Subcutaneous abdominal adipose tissue (tissue), 5 donors: ENCODE results near the gene TBC1D16.

ENCODE experiments used
- H3K27ac ChIP-seq: one replicate; pipeline ENCODE4 v1.7.0; 2013; ENCODE audit warnings: low read depth, mild to moderate bottlenecking, inconsistent platforms, low read length, moderate library complexity
- H3K27me3 ChIP-seq, 5 donors: one replicate each; pipeline ENCODE4 v1.7.0; 2013; ENCODE audit warnings: low read length in 5 of 5, inconsistent platforms in 1 of 5; ENCODE audit not compliant: control insufficient read depth in 5 of 5, insufficient read depth in 4 of 5
- H3K36me3 ChIP-seq, 5 donors: one replicate each; pipeline ENCODE4 v1.7.0; 2013; ENCODE audit warnings: low read length in 5 of 5; ENCODE audit not compliant: control insufficient read depth in 5 of 5, insufficient read depth in 5 of 5
- H3K4me1 ChIP-seq, 5 donors: one replicate each; pipeline ENCODE4 v1.7.0; 2013; ENCODE audit warnings: low read length in 5 of 5, mild to moderate bottlenecking in 3 of 5, moderate library complexity in 1 of 5; ENCODE audit not compliant: control insufficient read depth in 5 of 5, insufficient read depth in 5 of 5
- H3K4me3 ChIP-seq, 5 donors: one replicate each; pipeline ENCODE4 v1.7.0; 2013; ENCODE audit warnings: low read length in 5 of 5, low read depth in 1 of 5
- H3K9ac ChIP-seq, 5 donors: one replicate each; pipeline ENCODE4 v1.7.0; 2013; ENCODE audit warnings: low read length in 5 of 5, mild to moderate bottlenecking in 4 of 5, moderate library complexity in 3 of 5
- H3K9me3 ChIP-seq, 5 donors: one replicate each; pipeline ENCODE4 v1.7.0; 2013; ENCODE audit warnings: low read length in 5 of 5; ENCODE audit not compliant: control insufficient read depth in 5 of 5
- donor health status: healthy.
- donor health status: healthy.
- donor health status: healthy.
- donor health status: healthy.
- donor health status: healthy.

Gene TBC1D16

GRCh38 chr17:79935197-79935885, 100.3 kb downstream of the TBC1D16 start:
- Histone ChIP-seq H3K4me1 (peaks cover 2 to 62% (median 56%) of the 10 kb centered on the region in 5 donors), H3K4me3 (no peak overlapping the region), H3K9ac (no peak overlapping the region), H3K27ac (no peak overlapping the region), H3K36me3 (peaks cover 0 to 16% (median 13%) of the 10 kb centered on the region in 5 donors), H3K27me3 (peaks cover 0 to 19% (median 9%) of the 10 kb centered on the region in 5 donors), H3K9me3 (no peaks in the 10 kb centered on the region)

DNA sequence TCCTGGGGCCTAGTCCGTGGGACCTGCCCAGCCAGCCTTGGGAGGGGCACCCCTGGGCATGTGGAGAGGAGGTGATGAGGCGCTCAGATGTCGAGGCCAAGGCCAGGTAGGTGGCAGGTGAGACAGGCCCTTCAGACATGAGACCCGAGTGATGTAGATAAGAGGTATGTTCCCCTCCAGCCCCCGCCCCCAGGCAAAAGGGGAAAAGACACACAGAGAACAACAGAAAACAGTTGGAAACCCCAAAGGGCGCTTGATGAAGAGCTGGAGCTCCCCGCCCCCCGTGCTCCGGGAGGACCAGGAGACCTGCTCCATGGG, 101.1 kb downstream of the TBC1D16 start:
- Histone ChIP-seq H3K4me1 (peaks cover 2 to 62% (median 59%) of the 10 kb centered on the region in 5 donors), H3K27ac (no peak overlapping the region), H3K27me3 (peaks cover under 1 to 22% (median 11%) of the 10 kb centered on the region in 5 donors), H3K9me3 (no peaks in the 10 kb centered on the region), H3K9ac (no peak overlapping the region), H3K4me3 (no peak overlapping the region), H3K36me3 (peaks cover 0 to 9% (median 5%) of the 10 kb centered on the region in 5 donors)

DNA sequence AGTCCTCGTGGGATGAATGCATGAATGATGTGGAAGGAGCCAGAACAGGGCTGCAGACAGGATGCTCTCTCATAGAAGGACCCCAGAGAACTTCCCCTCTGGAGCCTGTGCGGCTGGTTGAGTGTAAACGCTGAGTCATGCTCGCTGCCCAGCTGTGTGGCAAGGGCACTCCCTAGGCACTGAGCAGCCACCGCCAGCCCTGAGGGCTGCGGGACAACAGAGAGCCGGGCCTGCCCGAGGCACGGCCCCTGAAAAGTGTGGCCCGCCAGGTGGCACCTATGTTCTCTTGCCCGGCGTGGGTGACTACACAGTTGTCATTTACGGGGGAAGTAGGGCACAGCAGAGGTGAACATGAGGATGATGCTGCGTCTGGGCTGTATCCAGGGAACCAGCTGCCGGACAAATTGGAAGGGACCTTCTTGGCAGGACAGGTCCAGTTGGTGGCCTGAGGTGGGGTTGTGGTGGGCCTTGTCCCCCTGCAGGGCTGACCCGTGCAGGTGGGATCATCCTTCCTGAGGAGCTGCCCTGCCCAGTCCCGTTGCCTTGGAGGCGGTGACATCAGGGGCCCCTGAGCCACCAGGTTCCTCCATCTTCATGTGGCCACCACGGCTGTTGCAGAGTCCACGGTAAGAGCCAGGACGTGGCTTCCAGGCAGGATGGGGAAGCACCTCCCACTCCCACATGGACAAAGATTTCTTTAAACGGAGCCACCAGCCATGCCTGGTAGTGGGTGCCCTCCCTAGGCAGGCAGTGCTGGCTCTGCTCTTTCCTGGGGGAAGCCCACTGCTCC, 101.6 kb downstream of the TBC1D16 start:
- peaks cover 0 to 5% (median 0%) of the 10 kb centered on the region in 5 donors for H3K36me3 ChIP-seq
- H3K9me3 ChIP-seq: no peaks in the 10 kb centered on the region
- H3K4me3 ChIP-seq: no peak overlapping the region
- no peak overlapping the region for H3K27ac ChIP-seq
- H3K9ac ChIP-seq: no peak overlapping the region
- peaks cover 6 to 28% (median 17%) of the 10 kb centered on the region in 5 donors for H3K27me3 ChIP-seq
- H3K4me1 ChIP-seq: peaks cover 2 to 58% (median 53%) of the 10 kb centered on the region in 5 donors

DNA sequence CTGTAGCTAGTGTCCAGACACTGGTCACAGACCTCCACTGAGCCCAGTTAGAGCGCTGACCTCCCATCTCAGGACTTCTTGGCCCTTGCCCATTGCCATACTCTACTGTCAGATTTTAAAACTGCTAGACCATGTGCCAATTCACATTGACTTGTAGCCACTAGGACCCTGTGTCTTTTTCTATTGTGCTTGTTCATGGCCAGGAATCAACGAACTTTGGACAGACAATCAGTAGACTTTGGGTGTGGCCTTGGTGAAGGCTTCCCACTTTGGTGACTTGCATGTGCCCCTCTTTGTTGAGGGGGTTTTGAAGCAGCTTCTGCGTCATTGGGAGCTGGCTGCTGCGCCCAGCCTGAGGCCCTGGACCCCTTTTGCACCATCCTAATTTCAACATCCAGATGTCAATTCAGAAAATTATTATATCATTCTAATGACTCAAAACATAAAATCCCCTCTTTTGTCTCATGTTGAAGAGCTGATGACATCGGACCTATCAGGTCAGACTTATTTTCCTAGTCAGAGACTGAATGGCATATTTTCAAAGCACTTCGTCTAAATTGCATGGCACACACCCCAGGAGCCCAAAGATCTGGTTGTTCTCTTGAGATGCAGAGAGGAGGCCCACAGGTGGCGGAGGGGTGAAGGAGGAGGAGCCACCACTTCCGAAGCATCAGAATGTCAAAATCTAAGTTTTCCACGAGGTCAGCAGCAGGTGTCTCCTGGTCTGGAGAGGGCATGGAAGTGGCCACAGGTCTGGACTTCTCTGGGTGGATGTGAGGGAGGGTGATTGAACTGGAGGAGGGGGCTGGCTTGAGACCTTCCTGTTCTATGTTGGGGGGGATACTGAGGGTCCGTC, 103.0 kb downstream of the TBC1D16 start:
- Histone ChIP-seq H3K9me3 (no peaks in the 10 kb centered on the region), H3K36me3 (no peaks in the 10 kb centered on the region), H3K9ac (no peak overlapping the region), H3K27ac (no peak overlapping the region), H3K4me3 (no peak overlapping the region), H3K27me3 (peaks cover 17 to 41% (median 30%) of the 10 kb centered on the region in 5 donors), H3K4me1 (peaks cover 0 to 44% (median 39%) of the 10 kb centered on the region in 5 donors)

- Histone ChIP-seq H3K4me3 (no peak overlapping the region), H3K9ac (no peak overlapping the region), H3K27me3 (peaks cover 21 to 48% (median 37%) of the 10 kb centered on the region in 5 donors), H3K9me3 (no peaks in the 10 kb centered on the region), H3K4me1 (peaks cover 0 to 36% (median 31%) of the 10 kb centered on the region in 5 donors), H3K36me3 (no peaks in the 10 kb centered on the region), H3K27ac (no peak overlapping the region)
Measured at GRCh38 chr17:79931817-79932309, 103.8 kb downstream of the TBC1D16 start.

DNA sequence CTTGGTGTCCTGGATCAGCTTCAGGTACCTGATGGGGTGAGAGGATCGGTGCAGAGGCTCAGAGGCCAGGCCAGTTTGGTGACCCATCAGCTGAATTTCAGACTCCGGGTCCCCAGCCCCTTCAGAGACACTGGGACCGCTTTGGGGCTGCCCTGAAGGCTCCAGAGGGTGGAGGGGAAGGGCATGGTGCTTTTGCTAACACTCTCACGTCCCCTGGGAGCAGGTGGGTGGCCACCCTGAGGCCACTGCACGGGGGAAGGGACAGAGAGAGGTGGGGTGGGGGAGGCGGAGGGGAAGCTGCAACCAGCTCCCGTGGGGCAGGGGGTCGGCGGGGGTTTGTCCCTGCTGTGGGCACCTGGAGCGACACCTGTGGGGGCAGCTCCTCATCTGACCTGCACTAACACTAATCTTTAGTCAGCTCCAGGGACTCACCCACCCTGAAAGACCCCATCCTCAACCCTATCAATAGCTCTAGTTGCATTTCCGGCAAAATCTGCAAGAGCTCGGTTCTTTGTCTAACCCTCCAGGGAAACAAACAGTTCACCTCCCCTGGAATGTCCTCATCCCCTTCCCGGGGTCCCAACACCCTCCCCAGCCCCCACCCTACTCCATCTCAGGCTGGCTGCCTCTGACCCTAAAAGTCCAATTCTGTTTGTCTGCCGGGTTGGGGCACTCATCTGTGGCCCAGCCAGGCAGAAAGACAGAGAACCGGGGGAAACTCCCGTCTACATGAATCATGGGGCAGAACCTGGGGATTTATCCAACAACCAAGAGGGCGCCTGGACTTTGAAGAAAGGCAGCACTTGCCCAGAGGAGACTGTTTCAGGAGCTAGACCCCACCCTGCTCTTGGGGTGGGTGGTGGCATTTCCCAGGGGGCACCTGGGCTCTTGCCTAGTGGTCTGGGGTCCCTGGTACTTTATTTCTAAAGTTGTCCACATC, 104.5 kb downstream of the TBC1D16 start:
- Histone ChIP-seq H3K9ac (no peak overlapping the region), H3K27ac (no peak overlapping the region), H3K27me3 (peaks cover 23 to 53% (median 43%) of the 10 kb centered on the region in 5 donors)

GRCh38 chr17:79930062-79930876, 105.4 kb downstream of the TBC1D16 start:
- H3K36me3 ChIP-seq: no peaks in the 10 kb centered on the region
- H3K4me1 ChIP-seq: peaks cover 0 to 32% (median 22%) of the 10 kb centered on the region in 5 donors
- no peak overlapping the region for H3K27ac ChIP-seq
- peak overlapping the region in 2 of 5 donors; percentile 11 to 23 for H3K4me3 ChIP-seq
- H3K27me3 ChIP-seq: peaks cover 23 to 53% (median 46%) of the 10 kb centered on the region in 5 donors
- no peaks in the 10 kb centered on the region for H3K9me3 ChIP-seq
- no peak overlapping the region for H3K9ac ChIP-seq

More for the DNA sequence above, 104.5 kb downstream of the TBC1D16 start:
- Histone ChIP-seq H3K36me3 (no peaks in the 10 kb centered on the region), H3K4me1 (peaks cover 0 to 29% (median 24%) of the 10 kb centered on the region in 5 donors), H3K4me3 (no peak overlapping the region), H3K9me3 (no peaks in the 10 kb centered on the region)

DNA sequence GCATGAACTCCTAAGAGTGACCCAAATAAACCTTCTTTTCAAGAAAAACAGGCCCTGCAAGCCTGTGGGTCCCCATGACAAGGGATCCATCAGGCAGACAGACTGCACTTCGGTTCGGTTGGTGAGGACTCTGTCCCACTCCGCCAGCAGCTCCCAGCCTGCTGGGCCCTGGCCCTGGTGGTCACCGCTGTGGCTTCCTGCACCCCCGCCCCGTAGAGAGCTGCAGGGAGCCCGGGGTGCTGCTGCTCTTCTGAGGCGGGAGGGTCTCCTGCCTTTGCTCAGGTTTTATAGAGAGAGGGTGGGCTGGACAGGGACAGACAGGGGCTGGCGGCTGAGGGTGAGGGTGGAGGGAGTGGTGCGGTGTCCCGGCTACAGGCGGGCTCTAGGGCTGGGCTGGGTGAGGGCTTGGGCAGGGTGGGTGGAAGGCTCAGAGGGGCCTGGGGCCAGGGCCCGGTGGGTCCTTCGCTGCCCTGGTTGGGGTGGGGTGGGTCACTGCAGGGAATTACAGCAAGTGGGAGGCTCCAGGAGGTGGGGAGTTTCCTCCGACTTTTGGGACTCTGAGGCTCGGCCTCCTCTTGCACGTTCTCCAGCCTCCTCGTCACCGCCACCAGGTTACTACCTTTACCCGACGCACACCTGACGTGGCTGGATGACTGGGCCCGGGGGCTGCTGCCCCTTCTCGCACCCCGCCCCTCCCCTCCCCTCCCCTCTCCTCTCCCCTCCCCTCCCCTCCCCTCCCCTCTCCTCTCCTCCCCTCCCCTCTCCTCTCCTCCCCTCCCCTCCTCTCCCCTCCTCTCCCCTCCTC, 106.2 kb downstream of the TBC1D16 start:
- Histone ChIP-seq H3K9me3 (no peaks in the 10 kb centered on the region), H3K36me3 (no peaks in the 10 kb centered on the region), H3K4me1 (peaks cover 0 to 31% (median 21%) of the 10 kb centered on the region in 5 donors), H3K4me3 (no peak overlapping the region), H3K9ac (no peak overlapping the region), H3K27ac (no peak overlapping the region), H3K27me3 (peaks cover 23 to 53% (median 50%) of the 10 kb centered on the region in 5 donors)
